Suppressor macrophage treated with lipopolysaccharide for 4 hours (primary cell): Measurements from ENCODE around the gene SGPP2.
A peak's percentile ranks its signal among the peaks of the same experiment; 100 is the strongest.

Experiments
- DNase-seq: peaks from one replicate; pipeline ENCODE4 v3.0.0-alpha.2; 2020

The SGPP2 gene

DNA sequence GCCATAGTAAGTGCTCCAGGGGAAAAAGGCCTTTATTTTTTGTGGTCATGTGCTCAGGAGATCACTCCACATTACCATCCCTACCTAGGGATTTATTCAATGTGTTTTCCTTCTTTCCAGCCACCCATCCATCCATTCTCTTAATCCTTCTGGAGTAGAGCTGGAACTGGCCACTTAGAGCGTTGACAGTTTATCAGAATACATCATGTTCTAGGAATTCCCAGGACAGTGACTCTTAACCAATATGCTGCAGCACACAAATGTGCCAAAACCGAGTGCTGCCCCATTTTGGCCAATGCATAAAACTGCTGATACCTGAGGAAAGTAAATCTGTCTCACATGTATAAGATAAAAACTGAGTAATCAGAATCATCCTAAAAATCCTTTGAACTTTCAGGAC lies 167.8 kb downstream of the SGPP2 start:
- no peak for DNase-seq

DNA sequence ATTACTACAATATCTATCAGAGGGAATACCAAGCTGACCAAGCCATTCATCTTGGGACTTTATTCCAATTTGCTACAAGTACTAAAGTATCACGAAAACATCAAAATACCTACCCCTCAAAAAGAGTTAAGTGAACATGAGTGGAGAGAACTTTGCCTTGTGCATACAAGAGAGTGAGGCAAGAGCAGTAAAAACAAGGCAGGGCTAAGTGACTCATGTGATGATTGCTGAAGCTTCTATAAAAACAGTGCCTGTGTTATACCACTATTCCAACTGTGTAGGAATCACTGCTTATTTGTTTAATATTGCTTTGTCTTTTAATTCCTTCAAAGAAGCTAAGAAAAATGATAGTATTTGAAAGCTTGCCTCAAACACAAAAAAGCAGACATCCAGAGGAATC lies 170.3 kb downstream of the SGPP2 start:
- DNase-seq, result no peak

DNA sequence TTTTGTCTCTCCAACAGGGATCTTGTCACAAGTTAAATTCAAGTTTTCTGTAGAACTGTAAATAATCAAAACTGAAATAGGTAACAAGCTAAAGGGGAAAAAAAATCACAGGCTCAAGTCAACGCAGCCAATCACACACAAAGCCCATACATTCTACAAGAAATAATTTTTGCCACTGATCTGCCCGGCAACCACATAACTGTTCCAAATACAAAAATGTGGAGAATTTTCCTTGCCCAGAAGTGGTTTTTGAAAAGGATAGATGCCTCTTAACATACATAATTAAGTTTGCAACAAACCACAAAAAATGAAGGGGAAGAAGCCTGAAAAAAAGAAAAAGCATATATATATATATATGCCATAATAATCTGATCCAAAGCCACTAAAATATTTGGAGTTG lies 171.2 kb downstream of the SGPP2 start:
- no peak for DNase-seq

DNA sequence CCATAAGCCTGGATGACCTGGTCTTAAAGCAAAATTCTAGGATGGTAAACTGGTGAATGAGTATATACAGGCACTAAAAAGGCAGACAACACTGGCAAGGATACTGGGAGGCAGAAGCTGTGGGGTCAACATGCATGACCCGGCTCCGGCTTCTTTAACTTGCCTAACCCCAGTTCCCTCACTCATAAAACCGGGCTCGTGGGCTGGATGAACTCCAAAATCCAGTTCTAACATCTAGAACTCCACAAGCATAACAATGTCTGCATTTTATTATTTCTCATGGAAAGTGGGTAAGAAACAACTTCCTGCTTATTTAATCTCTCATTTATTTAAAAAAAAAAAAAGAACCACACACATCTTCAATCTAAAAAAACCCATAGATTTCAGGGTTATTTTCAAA lies 174.3 kb downstream of the SGPP2 start:
- no peak for DNase-seq

DNA sequence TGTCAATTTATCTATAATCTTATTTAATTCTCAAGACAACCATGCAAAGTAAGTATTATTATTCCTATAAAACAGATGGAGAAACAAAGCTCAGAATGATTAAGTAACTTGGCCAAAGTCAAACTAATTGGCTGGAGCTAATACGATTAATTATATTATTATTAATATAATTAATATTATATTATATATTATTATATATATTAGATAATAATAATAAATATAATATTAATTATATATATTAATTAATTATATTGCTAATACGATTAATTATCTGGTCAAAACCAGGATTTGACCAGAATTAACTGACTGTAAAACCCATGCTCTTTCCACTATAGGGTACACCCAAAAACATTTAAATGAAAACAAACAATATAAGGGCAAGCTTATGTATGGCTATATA lies 179.2 kb downstream of the SGPP2 start:
- DNase-seq, result no peak

DNA sequence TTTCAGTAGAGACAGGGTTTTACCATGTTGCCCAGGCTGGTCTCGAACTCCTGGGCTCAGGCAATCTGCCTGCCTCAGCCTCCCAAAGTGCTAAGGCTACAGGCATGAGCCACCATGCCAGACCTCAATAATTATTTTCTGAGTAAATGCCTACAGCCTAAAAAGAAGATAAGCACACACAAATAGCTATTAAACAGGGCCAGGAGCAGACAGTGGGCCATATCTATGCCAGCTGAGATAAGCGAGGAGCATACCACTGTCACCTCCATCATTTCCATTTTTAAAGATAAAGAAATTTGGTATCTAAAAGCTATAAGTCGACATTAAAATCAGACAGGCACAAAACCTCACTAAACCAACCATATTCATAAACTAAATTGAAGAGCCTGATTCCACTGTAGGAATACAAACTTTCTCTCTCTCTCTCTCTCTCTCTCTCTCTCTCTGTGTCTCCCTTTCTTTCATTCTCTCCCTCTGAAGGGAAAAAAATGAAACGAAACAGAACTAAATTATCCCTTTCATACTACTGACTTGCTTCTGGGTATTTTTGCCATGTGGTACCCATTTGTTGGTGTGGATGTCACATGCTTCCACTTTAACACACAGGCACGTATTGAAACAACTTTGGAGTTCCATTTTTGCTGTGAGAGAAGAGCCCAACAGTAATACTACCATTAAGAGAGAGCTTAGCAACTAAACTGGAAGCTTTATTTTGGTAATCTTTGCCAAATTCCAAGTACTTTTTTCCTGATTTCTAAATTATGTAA lies 180.6 kb downstream of the SGPP2 start:
- no peak for DNase-seq

DNA sequence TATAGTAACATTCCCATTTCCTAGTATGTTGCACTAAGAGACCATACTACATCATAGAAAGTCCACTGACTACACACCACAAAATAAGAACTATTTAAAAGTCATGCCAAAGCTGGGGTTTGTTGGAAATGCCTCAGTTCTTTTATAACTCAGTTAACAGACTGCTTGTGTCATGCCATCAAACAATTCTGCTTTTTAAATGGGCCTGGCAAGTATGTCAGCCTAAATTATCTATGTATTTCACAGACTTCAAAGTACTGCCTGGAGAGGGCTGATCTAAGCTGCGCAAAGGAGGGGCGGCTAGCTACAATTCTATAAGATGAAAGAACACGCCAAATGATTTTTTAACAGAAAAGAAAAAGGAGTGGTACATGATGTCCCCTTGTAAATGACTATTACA lies 182.0 kb downstream of the SGPP2 start:
- DNase-seq, result no peak

DNA sequence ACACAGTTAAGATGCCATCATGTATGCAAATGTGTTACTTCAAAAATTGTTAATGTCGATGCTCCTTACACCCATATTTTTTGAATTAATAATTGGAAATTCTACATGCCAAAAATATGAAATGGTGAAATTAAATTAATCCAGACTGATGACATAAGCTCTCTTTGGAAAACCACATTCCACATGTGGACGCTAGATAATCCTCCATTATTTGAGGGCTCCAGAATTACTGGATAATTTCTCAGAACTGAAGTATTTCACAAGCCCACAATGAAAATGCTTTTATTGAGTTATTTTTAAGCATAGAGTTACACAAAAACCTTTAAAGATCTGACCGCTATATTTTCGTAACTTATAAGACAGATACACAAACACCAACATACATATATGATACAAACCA lies 183.7 kb downstream of the SGPP2 start:
- no peak for DNase-seq

DNA sequence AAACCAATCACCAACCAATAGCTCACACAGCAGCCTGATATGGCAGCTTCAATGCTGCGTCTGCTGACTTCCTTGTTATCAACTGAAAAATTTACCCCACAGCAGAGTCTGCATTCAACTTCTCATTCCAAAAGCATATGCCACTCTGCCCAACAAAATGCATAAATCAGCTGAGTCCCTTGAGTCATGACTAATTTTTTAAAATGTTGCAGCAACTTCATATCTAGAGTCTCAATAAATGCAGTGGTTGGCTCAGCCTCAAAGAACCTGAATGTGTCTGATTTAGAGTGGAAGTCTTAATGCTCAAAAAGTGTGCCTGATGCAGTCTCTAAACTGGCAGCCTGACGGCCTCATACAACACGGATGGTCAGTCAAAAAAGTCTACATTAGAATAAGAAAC lies 185.0 kb downstream of the SGPP2 start:
- DNase-seq, result peak; percentile 9
